Immature natural killer cell (primary cell): ENCODE measurements around the gene SPINK14. TPM values are rescaled to one million over a fixed set of nuclear protein-coding genes. Genes with fewer than 3 reads are reported as not detected.

Experiments
- DNase-seq, 3 donors: peaks; one replicate each; pipeline ENCODE4 v3.0.0; 2022; ENCODE audit warnings: mixed read lengths in 1 of 3
- H3K27ac Mint-ChIP-seq, 6 donors: one replicate each; pipeline ENCODE4 v1.8.0; 2020; ENCODE audit warnings: mixed read lengths in 6 of 6, mild to moderate bottlenecking in 5 of 6, inconsistent platforms in 4 of 6, moderate library complexity in 3 of 6
- H3K27me3 Mint-ChIP-seq, 3 donors: one replicate each; pipeline ENCODE4 v1.8.0; 2020 to 2021; ENCODE audit warnings: low read depth in 3 of 3, mild to moderate bottlenecking in 3 of 3, mixed read lengths in 3 of 3, moderate library complexity in 3 of 3, inconsistent platforms in 1 of 3
- H3K36me3 Mint-ChIP-seq, 3 donors: one replicate each; pipeline ENCODE4 v1.8.0; 2020; ENCODE audit warnings: mixed read lengths in 3 of 3, inconsistent platforms in 2 of 3, mild to moderate bottlenecking in 2 of 3
- H3K4me1 Mint-ChIP-seq, 2 donors: one replicate each; pipeline ENCODE4 v1.8.0; 2020; ENCODE audit warnings: inconsistent platforms in 2 of 2, mild to moderate bottlenecking in 2 of 2, mixed read lengths in 2 of 2, moderate library complexity in 1 of 2
- H3K4me3 Mint-ChIP-seq, 5 donors: one replicate each; pipeline ENCODE4 v1.8.0; 2020; ENCODE audit warnings: mild to moderate bottlenecking in 5 of 5, mixed read lengths in 5 of 5, inconsistent platforms in 3 of 5, moderate library complexity in 3 of 5
- H3K9me3 Mint-ChIP-seq, 6 donors: one replicate each; pipeline ENCODE4 v1.8.0; 2020; ENCODE audit warnings: mild to moderate bottlenecking in 6 of 6, mixed read lengths in 6 of 6, inconsistent platforms in 4 of 6, moderate library complexity in 3 of 6
- polyA plus RNA-seq, 3 donors: library from polyadenylated mRNA; unstranded; fragments of 300-500 nt; fragmentation: Illumina TruSeq; gene quantifications; one replicate each; pipeline ENCODE4 v1.2.3, GENCODE V29; 2021

The SPINK14 gene
- polyA plus RNA-seq, 3 donors from 2014 or later: not detected

- DNase-seq: no peak
- Mint-ChIP-seq H3K4me1 (no peaks in the 10 kb centered on the region), H3K36me3 (no peaks in the 10 kb centered on the region), H3K4me3 (no peak overlapping the region), H3K9me3 (peaks cover 0 to 2% (median 0%) of the 10 kb centered on the region in 6 donors), H3K27ac (no peak overlapping the region), H3K27me3 (peaks cover 0 to 3% (median 2%) of the 10 kb centered on the region in 3 donors)
Observed at GRCh38 chr5:148208226-148208625, 39.9 kb downstream of the SPINK14 start.

- Mint-ChIP-seq H3K9me3 (peaks cover 0 to 2% (median 0%) of the 10 kb centered on the region in 6 donors), H3K27me3 (peaks cover 0 to 3% (median 2%) of the 10 kb centered on the region in 3 donors), H3K36me3 (no peaks in the 10 kb centered on the region), H3K4me3 (no peak overlapping the region), H3K4me1 (no peaks in the 10 kb centered on the region), H3K27ac (no peak overlapping the region)
- DNase-seq: no peak
Observed at GRCh38 chr5:148209151-148209770, 40.9 kb downstream of the SPINK14 start.

GRCh38 chr5:148214665-148215185 is 46.4 kb downstream of the SPINK14 start:
- no peaks in the 10 kb centered on the region for H3K4me1 Mint-ChIP-seq
- peaks cover 0 to 5% (median 2%) of the 10 kb centered on the region in 6 donors for H3K9me3 Mint-ChIP-seq
- no peak overlapping the region for H3K4me3 Mint-ChIP-seq
- no peak overlapping the region for H3K27ac Mint-ChIP-seq
- no peaks in the 10 kb centered on the region for H3K36me3 Mint-ChIP-seq
- no peak for DNase-seq
- peaks cover 3 to 4% (median 4%) of the 10 kb centered on the region in 3 donors for H3K27me3 Mint-ChIP-seq

- Mint-ChIP-seq H3K36me3 (no peaks in the 10 kb centered on the region), H3K4me3 (no peak overlapping the region), H3K27ac (no peak overlapping the region), H3K4me1 (no peaks in the 10 kb centered on the region), H3K9me3 (peaks cover 0 to 8% (median 4%) of the 10 kb centered on the region in 6 donors), H3K27me3 (peaks cover 1 to 4% (median 2%) of the 10 kb centered on the region in 3 donors)
- DNase-seq: no peak
Observed at GRCh38 chr5:148221508-148221907, 53.2 kb downstream of the SPINK14 start.

- Mint-ChIP-seq H3K9me3 (peaks cover 0 to 8% (median 2%) of the 10 kb centered on the region in 6 donors), H3K27me3 (peaks cover 0 to 4% (median 3%) of the 10 kb centered on the region in 3 donors), H3K4me1 (no peaks in the 10 kb centered on the region), H3K4me3 (no peak overlapping the region), H3K36me3 (no peaks in the 10 kb centered on the region), H3K27ac (no peak overlapping the region)
- no peak for DNase-seq
Observed at GRCh38 chr5:148224117-148224742, 55.9 kb downstream of the SPINK14 start.

Other genes with a start within 250 kb of the SPINK14 start
- gene SPINK5, start 104.6 kb upstream of the SPINK14 start, polyA plus RNA-seq: not detected
- not detected for gene SPINK6, start 34.5 kb downstream of the SPINK14 start, polyA plus RNA-seq
- gene MARCOL, start 70.0 kb downstream of the SPINK14 start, polyA plus RNA-seq: not detected
- gene SPINK13, start 100.2 kb downstream of the SPINK14 start, polyA plus RNA-seq: not detected
- gene SPINK7, start 143.9 kb downstream of the SPINK14 start, polyA plus RNA-seq: not detected
- not detected for gene SPINK9, start 167.0 kb downstream of the SPINK14 start, polyA plus RNA-seq
- gene FBXO38, start 215.4 kb downstream of the SPINK14 start, polyA plus RNA-seq: 10 to 100 TPM in 1 of 3 donors, 1 to 10 TPM in 2; 6.4 to 33.4 (median 10.0) TPM